Stimulated activated CD8-positive, alpha-beta memory T cell treated with anti-CD3 and anti-CD28 coated beads, Interleukin-7, amount 100 ng/mL, for 24 hours (primary cell): Measurements from ENCODE around the gene LNX1.
"Not testable (repeated sequence)": the region's sequence is repeated elsewhere in the genome, so short reads cannot be mapped to it uniquely, and the experiment has no call there.

Experiments
- DNase-seq: peaks from one replicate; pipeline ENCODE4 v3.0.0-alpha.2; 2020; ENCODE audit warnings: low read depth

LNX1 gene

GRCh38 chr4:53494851-53495250 is 96.4 kb downstream of the LNX1 start:
- DNase-seq, result no peak

- DNase-seq, result no peak
Observed at GRCh38 chr4:53490965-53491622, 100.2 kb downstream of the LNX1 start.

DNA sequence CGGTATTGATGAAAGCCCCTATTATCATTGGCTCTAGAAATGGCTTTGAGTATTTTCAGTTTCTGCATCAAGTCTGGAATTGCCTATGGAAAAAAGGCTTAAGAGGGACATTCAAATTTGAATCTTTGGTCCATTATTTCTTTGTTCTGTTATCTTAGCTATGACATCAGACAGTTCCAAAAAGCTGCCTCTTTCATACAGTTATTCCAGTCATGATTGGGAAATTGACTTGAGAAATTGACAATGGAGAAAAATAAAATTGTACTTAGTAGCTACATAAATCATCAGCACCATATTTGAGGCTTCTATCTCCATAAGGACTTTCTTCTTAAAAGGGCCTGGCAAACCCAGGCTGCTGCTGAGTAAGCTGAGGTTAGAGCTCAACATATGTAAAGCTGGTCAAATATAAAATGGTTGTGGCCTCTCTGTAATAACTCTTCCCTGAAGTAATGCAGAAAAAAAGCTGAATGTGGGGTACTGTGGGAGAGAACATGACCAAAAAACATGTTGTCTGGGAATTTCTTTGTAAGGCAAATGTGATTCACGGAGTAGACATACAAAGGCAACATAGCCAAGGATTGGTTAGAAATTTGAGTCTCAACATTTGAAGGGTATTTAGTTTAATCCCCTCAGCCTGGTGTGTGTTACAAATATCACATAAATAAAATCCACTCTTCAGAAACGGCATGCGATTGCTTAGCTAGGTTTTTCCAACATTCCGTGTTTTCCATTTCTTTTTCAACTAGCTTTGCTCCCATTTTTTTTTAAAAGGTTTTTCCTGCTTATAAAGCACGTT is 100.9 kb downstream of the LNX1 start:
- no peak for DNase-seq

GRCh38 chr4:53489279-53489889 is 101.9 kb downstream of the LNX1 start:
- no peak for DNase-seq

DNA sequence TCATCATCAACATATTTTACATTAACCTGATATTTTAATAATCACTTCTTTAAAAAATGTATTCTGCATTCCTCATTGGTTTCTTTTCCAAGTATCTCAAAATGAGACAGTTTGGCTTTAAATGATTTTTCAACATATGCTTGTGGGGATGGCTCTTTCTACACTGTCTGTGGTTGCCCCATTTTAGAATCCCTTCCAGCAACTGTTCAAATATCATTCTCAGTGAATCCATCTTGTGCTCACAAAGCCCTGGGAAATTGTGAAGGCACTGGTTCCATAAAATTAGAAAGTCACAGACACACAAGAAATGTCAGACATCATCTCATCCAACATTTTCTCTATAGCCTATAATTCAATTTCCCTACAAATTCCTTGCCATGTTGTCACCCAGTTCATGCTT is 103.5 kb downstream of the LNX1 start:
- DNase-seq, result no peak

DNA sequence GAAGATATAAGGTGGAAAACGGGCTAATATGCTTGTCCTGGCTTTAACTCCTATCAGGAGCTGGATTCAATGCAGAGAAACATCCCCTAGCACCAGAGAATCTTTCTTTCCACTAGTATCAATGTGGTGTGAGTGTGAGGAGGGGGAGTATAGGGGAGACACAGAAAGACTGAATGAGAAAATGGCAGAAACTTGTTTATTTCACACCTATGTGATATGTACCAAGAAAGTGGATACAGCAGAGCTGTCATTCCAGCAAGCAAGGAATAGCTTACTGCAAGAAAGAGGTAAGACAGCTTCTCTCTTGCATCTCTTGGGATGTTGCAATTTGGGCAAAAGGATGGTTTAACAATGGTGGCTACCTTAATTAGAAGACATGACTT is 105.6 kb downstream of the LNX1 start:
- DNase-seq, result no peak

GRCh38 chr4:53484911-53485657 is 106.2 kb downstream of the LNX1 start:
- no peak for DNase-seq

- no peak for DNase-seq
Observed at GRCh38 chr4:53483250-53483649, 108.0 kb downstream of the LNX1 start.

DNA sequence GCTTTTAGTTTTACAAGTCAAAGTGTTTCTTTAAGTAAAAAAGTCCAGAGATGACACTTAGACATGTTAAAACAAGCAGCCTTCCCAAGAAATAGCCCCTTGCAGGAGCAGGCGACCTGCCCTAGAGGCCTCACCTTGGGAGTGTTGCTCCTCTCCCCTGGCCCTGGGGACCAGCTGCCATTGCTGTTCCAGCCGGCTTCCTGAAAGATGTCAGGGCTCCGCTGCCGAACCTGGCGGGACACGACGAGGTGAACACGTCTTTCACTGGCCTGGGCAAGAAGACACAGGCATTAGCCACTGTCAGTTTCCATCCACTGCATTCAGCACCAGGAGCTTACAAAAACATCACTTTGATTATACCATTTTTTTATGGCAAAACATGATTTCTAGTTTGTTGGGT is 109.7 kb downstream of the LNX1 start:
- DNase-seq, result no peak

- no peak for DNase-seq
Observed at GRCh38 chr4:53480909-53481308, 110.4 kb downstream of the LNX1 start.

GRCh38 chr4:53479736-53480525 is 111.4 kb downstream of the LNX1 start:
- no peak for DNase-seq

- no peak for DNase-seq
Observed at GRCh38 chr4:53478671-53479456, 112.4 kb downstream of the LNX1 start.

GRCh38 chr4:53477636-53478035 is 113.7 kb downstream of the LNX1 start:
- no peak for DNase-seq

GRCh38 chr4:53477038-53477565 is 114.2 kb downstream of the LNX1 start:
- DNase-seq, result no peak

GRCh38 chr4:53476232-53477037 is 114.9 kb downstream of the LNX1 start:
- no peak for DNase-seq

DNA sequence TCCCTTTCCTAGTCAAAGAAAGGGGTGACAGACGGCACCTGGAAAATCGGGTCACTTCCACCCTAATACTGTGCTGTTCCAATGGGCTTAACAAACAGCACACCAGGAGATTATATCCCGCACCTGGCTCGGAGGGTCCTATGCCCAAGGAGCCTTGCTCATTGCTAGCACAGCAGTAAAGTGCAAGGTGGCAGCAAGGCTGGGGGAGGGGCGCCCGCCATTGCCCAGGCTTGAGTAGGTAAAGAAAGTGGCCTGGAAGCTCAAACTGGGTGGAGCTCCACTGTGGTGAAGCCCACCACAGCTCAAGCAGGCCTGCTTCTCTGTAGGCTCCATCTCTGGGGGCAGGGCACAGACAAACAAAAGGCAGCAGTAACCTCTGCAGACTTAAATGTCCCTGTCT is 124.7 kb downstream of the LNX1 start:
- DNase-seq, result not testable (repeated sequence)

GRCh38 chr4:53465891-53466290 is 125.4 kb downstream of the LNX1 start:
- DNase-seq, result no peak

DNA sequence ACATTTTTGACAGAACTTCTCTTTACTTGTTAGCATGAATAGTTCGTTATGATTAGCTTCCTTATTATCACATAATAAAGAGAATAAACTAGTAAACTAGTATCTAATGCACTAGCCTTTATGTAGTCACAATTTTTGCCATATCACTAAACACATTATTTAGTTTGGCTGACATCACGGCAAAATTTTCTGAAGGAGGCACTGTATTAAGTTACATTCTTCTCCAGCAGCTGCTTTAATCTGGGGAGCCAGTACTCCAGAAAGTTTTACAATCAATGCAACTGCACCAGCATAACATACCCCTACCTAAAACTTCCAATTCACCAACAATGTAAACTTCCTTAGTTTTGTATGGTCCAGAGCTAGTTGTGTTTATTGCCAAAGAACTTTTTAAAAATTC is 126.0 kb downstream of the LNX1 start:
- DNase-seq, result no peak

DNA sequence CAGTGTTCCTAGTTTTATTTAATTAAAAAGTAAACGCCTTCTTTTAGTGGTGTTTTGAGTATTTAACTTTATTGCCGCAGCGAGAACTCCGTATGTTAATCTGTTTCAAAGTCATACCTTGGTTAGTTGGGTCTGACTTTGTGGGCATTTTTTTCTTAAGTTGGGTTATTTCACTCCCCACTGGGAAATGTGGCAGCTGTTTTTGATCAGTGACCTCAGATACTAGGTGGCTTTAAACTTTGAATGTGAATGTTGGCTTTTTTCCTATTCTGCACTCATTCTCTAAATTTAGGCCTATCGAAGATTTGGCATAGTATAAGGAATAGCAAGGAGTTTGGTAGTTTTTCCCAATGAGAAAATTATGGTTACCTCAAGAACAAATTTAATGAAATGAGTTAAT is 127.9 kb downstream of the LNX1 start:
- no peak for DNase-seq

DNA sequence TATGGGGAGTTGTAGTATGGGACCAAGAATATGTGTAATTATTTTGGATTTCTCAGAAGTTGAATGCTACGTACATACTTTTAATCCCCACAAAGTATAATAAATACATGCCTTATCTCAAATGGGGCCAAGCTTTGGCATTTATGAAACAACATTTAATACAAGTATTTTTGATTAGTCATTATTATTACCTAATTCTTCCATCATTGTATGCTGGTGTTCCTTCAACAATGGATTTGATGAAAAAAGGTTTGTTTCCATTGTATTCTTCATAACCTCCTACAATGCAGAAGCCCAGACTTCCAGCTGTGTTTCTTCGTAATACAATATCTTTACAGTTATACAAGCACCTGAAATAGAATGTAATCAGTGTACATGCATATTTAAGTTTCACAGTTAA is 130.0 kb downstream of the LNX1 start:
- DNase-seq, result no peak
